Measurements from ENCODE around the gene TYMP.

The TYMP gene

GRCh38 chr22:50571264-50572175 lies 41.7 kb upstream of the TYMP start:
- TF ChIP-seq ZSCAN16 (tag by site-specific recombination; IDR thresholded peaks at IDR 0.05) = no peak
- peak; percentile 35; the same call in 1 of the 2 replicates for TF ChIP-seq PRDM10 (tag by site-specific recombination; IDR thresholded peaks at IDR 0.05)
- peak; percentile 36; the same call in 1 of the 2 replicates for TF ChIP-seq SCRT2 (tag by site-specific recombination; IDR thresholded peaks at IDR 0.05)
- no peak for TF ChIP-seq ELK4 (IDR thresholded peaks at IDR 0.05; ENCODE audit: borderline replicate concordance, low read depth, low read length)
- no peak for TF ChIP-seq ZNF354C (tag by site-specific recombination; IDR thresholded peaks at IDR 0.05; ENCODE audit: borderline replicate concordance, low read depth)
- no peak for TF ChIP-seq REST (tag by site-specific recombination; IDR thresholded peaks at IDR 0.05)
- no peak for TF ChIP-seq ZNF416 (tag by site-specific recombination; IDR thresholded peaks at IDR 0.05)
- no peak for TF ChIP-seq CTCF (tag by site-specific recombination; IDR thresholded peaks at IDR 0.05)
- TF ChIP-seq ZNF558 (tag by site-specific recombination; IDR thresholded peaks at IDR 0.05) = no peak
- H3K4me3 ChIP-seq (ENCODE audit: low read depth, low read length) = no peak overlapping the region
- no peak overlapping the region for H3K27ac ChIP-seq (ENCODE audit: extremely low read depth, low read depth, low read length)
- H3K36me3 ChIP-seq (ENCODE audit: control insufficient read depth in 2 of 2, insufficient read depth in 1 of 2, low read length in 2 of 2) = peaks cover 50 to 88% of the 10 kb centered on the region in 2 experiments
- H3K9me3 ChIP-seq (ENCODE audit: control insufficient read depth, insufficient read depth, low read depth, low read length) = no peaks in the 10 kb centered on the region
- H3K4me1 ChIP-seq (ENCODE audit: control insufficient read depth, insufficient read depth, low read length) = no peaks in the 10 kb centered on the region
- POLR2A ChIA-PET = interaction anchor here (1.1 to 2.6 kb wide), 3 partner anchors 9 to 46 kb away, joined by 4 to 15 read pairs (median 7); partner anchors contain the start of genes CHKB, SCO2 and SYCE3
- CTCF ChIA-PET = interaction anchor here (1.0 to 1.9 kb wide), 3 partner anchors 9 to 50 kb away, joined by 3 to 12 read pairs (median 4); partner anchors contain the start of genes CHKB and SYCE3

GRCh38 chr22:50570861-50571260 lies 41.0 kb upstream of the TYMP start:
- Histone ChIP-seq H3K36me3 (ENCODE audit: control insufficient read depth in 2 of 2, insufficient read depth in 1 of 2, low read length in 2 of 2) (peaks cover 45 to 81% of the 10 kb centered on the region in 2 experiments), H3K4me1 (ENCODE audit: control insufficient read depth, insufficient read depth, low read length) (no peaks in the 10 kb centered on the region), H3K27ac (ENCODE audit: extremely low read depth, low read depth, low read length) (no peak overlapping the region), H3K9me3 (ENCODE audit: control insufficient read depth, insufficient read depth, low read depth, low read length) (no peaks in the 10 kb centered on the region), H3K4me3 (ENCODE audit: low read depth, low read length) (no peak overlapping the region)
- POLR2A ChIA-PET = interaction anchor here (1.1 kb wide), 2 partner anchors 8 to 36 kb away, joined by 4 read pairs; partner anchors contain the start of gene SYCE3
- CTCF ChIA-PET = interaction anchor here (1.0 to 1.4 kb wide), 2 partner anchors 12 to 50 kb away, joined by 3 to 4 read pairs; partner anchors contain the start of gene CHKB
- TF ChIP-seq WT1 (tag by site-specific recombination; IDR thresholded peaks at IDR 0.05) (no peak), IKZF3 (tag by site-specific recombination; IDR thresholded peaks at IDR 0.05) (no peak), SP3 (tag by site-specific recombination; IDR thresholded peaks at IDR 0.05) (no peak), ZXDB (tag by site-specific recombination; IDR thresholded peaks at IDR 0.05) (no peak), ZNF221 (tag by site-specific recombination; IDR thresholded peaks at IDR 0.05; ENCODE audit: borderline replicate concordance) (no peak), ZNF513 (tag by site-specific recombination; IDR thresholded peaks at IDR 0.05) (no peak), ZNF202 (tag by site-specific recombination; IDR thresholded peaks at IDR 0.05; ENCODE audit: borderline replicate concordance) (no peak), ZNF747 (tag by site-specific recombination; IDR thresholded peaks at IDR 0.05) (no peak), PBX3 (CRISPR knock-in tag; IDR thresholded peaks at IDR 0.05) (no peak)
